OCI-LY1 (cell line): ENCODE data around the gene SON.

Source experiments
- CTCF ChIP-seq: fragments of 200-600 bp; sonication (generic), shearing (Covaris generic); IDR thresholded peaks from 2 replicates; pipeline ENCODE4 v1.5.1; 2017; ENCODE audit warnings: mild to moderate bottlenecking, antibody characterized with exemption, low read length, moderate library complexity, mixed read lengths
- EZH2 ChIP-seq: fragments of 200-600 bp; sonication (generic), shearing (Covaris generic); IDR thresholded peaks from 2 replicates; pipeline ENCODE4 v1.8.0; 2017; ENCODE audit warnings: borderline replicate concordance, mixed run types, mild to moderate bottlenecking, antibody characterized with exemption, low read length, moderate library complexity, mixed read lengths

GRCh38 chr21:33552999-33553598 is 10.3 kb downstream of the SON start:
- no peak for TF ChIP-seq CTCF
- TF ChIP-seq EZH2: no peak
